ENCODE measurements around the gene ADNP. TPM values are rescaled to one million over a fixed set of nuclear protein-coding genes. Genes with fewer than 3 reads are reported as not detected.
"Not testable (repeated sequence)": the region's sequence is repeated elsewhere in the genome, so short reads cannot be mapped to it uniquely, and the experiment has no call there.

The ADNP gene
- total RNA-seq = 10 to 100 TPM; 32.5 to 61.4 TPM

- ATAC-seq (ENCODE audit: insufficient number of reproducible peaks, low FRiP score, low read depth) (peak; percentile 87), DNase-seq (ENCODE audit: low spot score) (peak; percentile 76)
- Histone ChIP-seq H3K27ac (peak within 1 kb of the TSS; percentile 92 to 93), H3K27me3 (replicated peaks; ENCODE audit: insufficient read depth) (no peaks in the 10 kb centered on the region), H3K9me3 (no peaks in the 10 kb centered on the region), H3K4me3 (peak within 1 kb of the TSS; percentile 89), H3K4me1 (ENCODE audit: control insufficient read depth in 1 of 2, low read depth in 2 of 2) (peaks cover 25 to 32% of the 10 kb centered on the region in 2 donors), H3K36me3 (peaks cover 17% of the 10 kb centered on the region)
- TF ChIP-seq, protein P1, sequence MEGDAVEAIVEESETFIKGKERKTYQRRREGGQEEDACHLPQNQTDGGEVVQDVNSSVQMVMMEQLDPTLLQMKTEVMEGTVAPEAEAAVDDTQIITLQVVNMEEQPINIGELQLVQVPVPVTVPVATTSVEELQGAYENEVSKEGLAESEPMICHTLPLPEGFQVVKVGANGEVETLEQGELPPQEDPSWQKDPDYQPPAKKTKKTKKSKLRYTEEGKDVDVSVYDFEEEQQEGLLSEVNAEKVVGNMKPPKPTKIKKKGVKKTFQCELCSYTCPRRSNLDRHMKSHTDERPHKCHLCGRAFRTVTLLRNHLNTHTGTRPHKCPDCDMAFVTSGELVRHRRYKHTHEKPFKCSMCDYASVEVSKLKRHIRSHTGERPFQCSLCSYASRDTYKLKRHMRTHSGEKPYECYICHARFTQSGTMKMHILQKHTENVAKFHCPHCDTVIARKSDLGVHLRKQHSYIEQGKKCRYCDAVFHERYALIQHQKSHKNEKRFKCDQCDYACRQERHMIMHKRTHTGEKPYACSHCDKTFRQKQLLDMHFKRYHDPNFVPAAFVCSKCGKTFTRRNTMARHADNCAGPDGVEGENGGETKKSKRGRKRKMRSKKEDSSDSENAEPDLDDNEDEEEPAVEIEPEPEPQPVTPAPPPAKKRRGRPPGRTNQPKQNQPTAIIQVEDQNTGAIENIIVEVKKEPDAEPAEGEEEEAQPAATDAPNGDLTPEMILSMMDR (IDR thresholded peaks at IDR 0.05) = peak; percentile 72
These were observed at the start of gene ADNP for GRCh38 chr20:50931306-50932015. Gene ADNP, minus strand, starts transcription at chr20:50931437. Its CDS starts 27,441 bp downstream, at chr20:50903996.

DNA sequence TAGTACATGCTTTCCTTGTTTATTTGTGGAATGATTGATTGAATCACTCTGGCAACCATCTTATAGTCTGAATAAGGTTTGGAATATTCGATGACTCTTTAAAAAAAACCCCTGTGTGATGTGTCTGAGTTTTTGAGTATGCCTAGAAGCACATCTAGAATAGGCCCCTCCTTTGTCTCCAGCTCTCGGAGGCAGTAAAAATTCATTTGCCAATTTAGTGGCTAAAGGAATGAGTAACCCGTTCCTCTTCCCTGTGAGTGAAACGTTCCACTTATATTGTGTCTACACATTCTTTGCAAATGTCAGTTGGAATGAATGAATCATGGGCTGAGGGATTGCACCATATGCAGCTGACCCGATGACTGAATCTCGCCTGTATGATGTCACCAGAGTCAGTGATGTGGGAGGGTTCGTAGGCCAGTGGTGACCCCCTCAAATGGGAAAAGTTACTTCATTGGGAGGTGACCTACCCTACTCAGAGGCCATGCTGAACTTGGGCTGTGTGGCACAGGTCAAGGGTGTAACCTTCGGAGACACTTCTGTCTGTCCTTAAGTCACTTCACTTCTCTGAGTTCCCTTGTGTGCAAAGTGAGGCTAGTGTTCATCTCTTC is 48.9 kb upstream of the ADNP start:
- DNase-seq (ENCODE audit: low spot score) (no peak), ATAC-seq (ENCODE audit: insufficient number of reproducible peaks, low FRiP score, low read depth) (peak; percentile 32)
- Histone ChIP-seq H3K9me3 (no peaks in the 10 kb centered on the region), H3K4me1 (ENCODE audit: control insufficient read depth in 1 of 2, low read depth in 2 of 2) (no peaks in the 10 kb centered on the region), H3K36me3 (no peaks in the 10 kb centered on the region), H3K4me3 (no peak overlapping the region), H3K27ac (no peak overlapping the region), H3K27me3 (replicated peaks; ENCODE audit: insufficient read depth) (no peaks in the 10 kb centered on the region)
- TF ChIP-seq, protein P1 (IDR thresholded peaks at IDR 0.05) = no peak

DNA sequence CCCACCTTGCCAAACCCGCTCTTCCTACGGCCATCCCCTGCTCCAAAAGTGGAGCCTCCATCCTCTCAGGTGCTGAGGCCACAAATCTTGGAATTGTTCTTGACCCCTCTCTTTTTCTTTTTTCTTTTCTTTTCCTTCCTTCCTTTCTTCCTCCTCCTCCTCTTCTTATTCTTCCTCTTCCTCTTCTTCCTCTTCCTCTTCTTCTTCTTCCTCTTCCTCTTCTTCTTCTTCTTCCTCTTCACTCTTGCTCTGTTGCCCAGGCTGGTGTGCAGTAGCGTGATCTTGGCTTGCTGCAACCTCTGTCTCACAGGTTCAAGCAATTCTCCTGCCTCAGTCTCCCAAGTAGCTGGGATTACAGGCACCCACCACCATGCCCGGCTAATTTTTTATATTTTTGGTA is 47.3 kb upstream of the ADNP start:
- not testable (repeated sequence) for ATAC-seq (ENCODE audit: insufficient number of reproducible peaks, low FRiP score, low read depth); H3K27me3 ChIP-seq (replicated peaks; ENCODE audit: insufficient read depth); H3K4me3 ChIP-seq; H3K27ac ChIP-seq; H3K4me1 ChIP-seq (ENCODE audit: control insufficient read depth in 1 of 2, low read depth in 2 of 2); DNase-seq (ENCODE audit: low spot score); H3K36me3 ChIP-seq; H3K9me3 ChIP-seq

DNA sequence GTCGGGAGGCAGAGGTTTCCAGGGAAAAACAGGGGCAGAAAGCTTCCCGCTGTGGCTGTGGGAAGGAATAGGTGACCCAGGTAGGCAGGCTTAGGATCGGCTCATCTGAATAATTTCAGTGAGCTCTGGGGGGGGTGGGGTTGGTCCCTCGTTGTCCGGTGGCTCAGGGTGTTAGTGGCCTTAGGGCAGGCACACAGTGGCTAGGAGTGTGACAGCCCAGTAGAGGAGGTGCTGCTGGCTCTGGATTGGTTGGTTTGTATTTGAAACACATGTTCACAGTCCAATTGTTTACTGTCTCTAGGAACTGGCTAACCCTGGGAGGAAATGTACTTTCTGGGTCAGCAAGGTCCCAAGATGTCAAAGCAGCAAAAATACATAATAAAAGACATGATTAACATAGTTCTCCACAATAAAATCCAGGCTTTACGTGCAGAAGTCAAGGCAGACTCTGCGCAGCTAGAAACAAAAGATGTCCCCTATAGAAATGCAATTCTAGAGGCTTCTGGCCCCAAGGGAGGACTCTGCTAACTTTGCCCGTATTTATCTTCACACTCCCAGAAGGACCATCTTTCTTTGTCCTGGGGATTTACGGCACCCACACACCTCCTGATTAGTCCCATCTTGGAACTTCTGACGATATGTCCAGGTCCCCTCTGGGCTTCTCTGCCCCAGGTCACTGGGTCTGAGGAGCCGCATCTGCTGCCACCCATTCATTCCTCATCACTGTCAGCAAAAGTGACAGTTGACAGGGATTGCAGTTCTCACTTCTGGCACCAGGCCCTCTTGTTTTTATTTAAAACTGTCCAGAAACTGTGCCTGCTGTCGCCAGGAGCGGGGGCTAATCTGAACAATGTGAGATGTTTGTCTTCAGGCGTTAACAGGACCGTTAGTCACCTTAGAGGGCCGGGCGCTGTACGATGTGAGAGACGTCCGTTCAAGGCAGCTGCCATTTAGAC is 46.1 kb upstream of the ADNP start:
- Histone ChIP-seq H3K36me3 (no peaks in the 10 kb centered on the region), H3K4me1 (ENCODE audit: control insufficient read depth in 1 of 2, low read depth in 2 of 2) (no peaks in the 10 kb centered on the region), H3K9me3 (no peaks in the 10 kb centered on the region), H3K27me3 (replicated peaks; ENCODE audit: insufficient read depth) (no peaks in the 10 kb centered on the region), H3K27ac (no peak overlapping the region), H3K4me3 (no peak overlapping the region)
- DNase-seq (ENCODE audit: low spot score) = no peak
- TF ChIP-seq, protein P1 (IDR thresholded peaks at IDR 0.05) = no peak
- no peak for ATAC-seq (ENCODE audit: insufficient number of reproducible peaks, low FRiP score, low read depth)

DNA sequence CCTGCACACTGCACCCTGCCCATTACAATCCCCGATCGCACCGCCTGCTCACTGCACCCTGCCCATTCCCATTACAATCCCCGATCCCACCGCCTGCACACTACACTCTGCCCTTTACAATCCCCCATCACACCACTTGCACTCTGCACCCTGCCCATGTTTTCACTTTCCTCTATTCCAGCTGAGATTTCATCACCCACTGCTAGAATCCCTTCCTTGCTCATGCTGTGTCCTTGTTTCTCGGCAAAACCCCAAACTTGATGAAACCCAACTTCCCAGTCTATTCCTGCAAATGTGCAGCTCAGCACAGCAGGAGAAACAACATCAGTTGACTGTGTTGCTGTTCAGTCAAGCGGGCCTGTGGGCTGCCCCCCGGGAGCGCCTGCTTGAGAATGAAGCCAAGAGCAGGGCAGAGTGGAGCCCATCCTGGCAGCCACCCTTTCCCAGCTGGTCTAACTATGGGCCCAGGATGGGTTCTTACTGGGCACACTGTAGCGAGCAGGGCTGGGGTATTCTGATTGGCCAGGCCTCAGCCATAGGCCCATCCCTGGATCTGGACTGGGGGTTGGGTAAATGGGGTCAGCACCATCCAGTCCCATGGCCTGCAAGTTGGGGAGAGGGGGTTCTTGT is 44.6 kb upstream of the ADNP start:
- TF ChIP-seq, protein P1 (IDR thresholded peaks at IDR 0.05) = no peak
- Histone ChIP-seq H3K4me3 (no peak overlapping the region), H3K27ac (no peak overlapping the region), H3K36me3 (no peaks in the 10 kb centered on the region), H3K27me3 (replicated peaks; ENCODE audit: insufficient read depth) (no peaks in the 10 kb centered on the region), H3K9me3 (no peaks in the 10 kb centered on the region), H3K4me1 (ENCODE audit: control insufficient read depth in 1 of 2, low read depth in 2 of 2) (no peaks in the 10 kb centered on the region)
- ATAC-seq (ENCODE audit: insufficient number of reproducible peaks, low FRiP score, low read depth) (no peak), DNase-seq (ENCODE audit: low spot score) (no peak)

Data from thoracic aorta (tissue), 2 donors.